Endothelial cell of umbilical vein (primary cell): ENCODE data around the gene CUBN.

Experiments used
- FOS ChIP-seq: IDR thresholded peaks from 2 replicates; pipeline ENCODE4 v1.6.1; 2011; ENCODE audit warnings: mild to moderate bottlenecking, low read length, moderate library complexity, borderline replicate concordance; ENCODE audit not compliant: insufficient read depth
- POLR2A ChIP-seq: IDR thresholded peaks from 2 replicates; pipeline ENCODE4 v1.6.1; 2012; ENCODE audit warnings: low read depth, mild to moderate bottlenecking, control low read depth, low read length
- TF ChIP-seq, protein P1 (sequence below), 2 donors: IDR thresholded peaks; 1 replicate in 1 of 2; 2 replicates in 1 of 2; pipeline ENCODE4 v1.5.1; 2011; ENCODE audit warnings: low read length in 2 of 2, mild to moderate bottlenecking in 2 of 2, moderate library complexity in 2 of 2, control low read depth in 1 of 2, inconsistent platforms in 1 of 2, low read depth in 1 of 2; ENCODE audit not compliant: insufficient read depth in 1 of 2; ENCODE audit errors: extremely low read depth in 1 of 2
- TF ChIP-seq, protein P2 (sequence below): IDR thresholded peaks from 2 replicates; pipeline ENCODE4 v1.6.1; 2011; ENCODE audit not compliant: insufficient read depth, insufficient read length

GRCh38 chr10:17143055-17143690, 13.6 kb upstream of the CUBN start:
- no peak for TF ChIP-seq POLR2A
- TF ChIP-seq, protein P1, sequence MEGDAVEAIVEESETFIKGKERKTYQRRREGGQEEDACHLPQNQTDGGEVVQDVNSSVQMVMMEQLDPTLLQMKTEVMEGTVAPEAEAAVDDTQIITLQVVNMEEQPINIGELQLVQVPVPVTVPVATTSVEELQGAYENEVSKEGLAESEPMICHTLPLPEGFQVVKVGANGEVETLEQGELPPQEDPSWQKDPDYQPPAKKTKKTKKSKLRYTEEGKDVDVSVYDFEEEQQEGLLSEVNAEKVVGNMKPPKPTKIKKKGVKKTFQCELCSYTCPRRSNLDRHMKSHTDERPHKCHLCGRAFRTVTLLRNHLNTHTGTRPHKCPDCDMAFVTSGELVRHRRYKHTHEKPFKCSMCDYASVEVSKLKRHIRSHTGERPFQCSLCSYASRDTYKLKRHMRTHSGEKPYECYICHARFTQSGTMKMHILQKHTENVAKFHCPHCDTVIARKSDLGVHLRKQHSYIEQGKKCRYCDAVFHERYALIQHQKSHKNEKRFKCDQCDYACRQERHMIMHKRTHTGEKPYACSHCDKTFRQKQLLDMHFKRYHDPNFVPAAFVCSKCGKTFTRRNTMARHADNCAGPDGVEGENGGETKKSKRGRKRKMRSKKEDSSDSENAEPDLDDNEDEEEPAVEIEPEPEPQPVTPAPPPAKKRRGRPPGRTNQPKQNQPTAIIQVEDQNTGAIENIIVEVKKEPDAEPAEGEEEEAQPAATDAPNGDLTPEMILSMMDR (IDR thresholded peaks at IDR 0.05; ENCODE audit: extremely low read depth in 1 of 2, insufficient read depth in 1 of 2, low read depth in 1 of 2, low read length in 2 of 2): no peak
- no peak for TF ChIP-seq FOS
- TF ChIP-seq, protein P2, sequence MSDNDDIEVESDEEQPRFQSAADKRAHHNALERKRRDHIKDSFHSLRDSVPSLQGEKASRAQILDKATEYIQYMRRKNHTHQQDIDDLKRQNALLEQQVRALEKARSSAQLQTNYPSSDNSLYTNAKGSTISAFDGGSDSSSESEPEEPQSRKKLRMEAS: no peak
